ENCODE results near the gene SLC24A1.

Gene SLC24A1

GRCh38 chr15:65676123-65676522, 54.4 kb downstream of the SLC24A1 start:
- no peaks in the 10 kb centered on the region for H3K4me1 ChIP-seq (ENCODE audit: control insufficient read depth, insufficient read depth, low read length)
- no peaks in the 10 kb centered on the region for H3K36me3 ChIP-seq (ENCODE audit: control insufficient read depth, insufficient read depth, low read length)
- WGBS (ENCODE audit: insufficient coverage, insufficient read length) = no CpG with 5 or more reads among the region's 2 CpGs
- H3K4me3 ChIP-seq (ENCODE audit: low read length) = no peak overlapping the region
- no peaks in the 10 kb centered on the region for H3K27me3 ChIP-seq (ENCODE audit: control insufficient read depth, insufficient read depth, low read length)
- no peak for DNase-seq (ENCODE audit: low read depth, low spot score)
- H3K27ac ChIP-seq (ENCODE audit: low read length) = no peak overlapping the region
- H3K9me3 ChIP-seq (ENCODE audit: control insufficient read depth, insufficient read depth, low read length) = no peaks in the 10 kb centered on the region

DNA sequence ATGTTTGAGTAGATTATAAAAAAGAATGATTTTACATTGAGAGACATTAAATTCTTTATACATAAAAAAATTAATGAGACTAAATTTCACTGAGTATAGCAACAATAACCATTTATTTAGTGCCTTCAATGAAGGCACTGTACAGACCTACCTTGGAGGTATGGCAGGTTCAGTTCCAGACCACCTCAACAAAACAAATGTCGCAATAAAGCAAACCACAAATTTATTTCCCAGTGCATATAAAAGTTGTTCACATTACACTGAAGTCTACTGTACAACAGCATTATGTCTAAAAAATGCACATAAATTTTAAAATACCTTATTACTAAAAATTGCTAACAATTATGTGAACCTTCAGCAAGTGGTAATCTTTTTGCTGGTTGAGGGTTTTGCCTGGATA, 58.8 kb downstream of the SLC24A1 start:
- Histone ChIP-seq H3K27me3 (ENCODE audit: control insufficient read depth, insufficient read depth, low read length) (no peaks in the 10 kb centered on the region), H3K9me3 (ENCODE audit: control insufficient read depth, insufficient read depth, low read length) (no peaks in the 10 kb centered on the region), H3K4me1 (ENCODE audit: control insufficient read depth, insufficient read depth, low read length) (no peaks in the 10 kb centered on the region), H3K27ac (ENCODE audit: low read length) (no peak overlapping the region), H3K4me3 (ENCODE audit: low read length) (no peak overlapping the region), H3K36me3 (ENCODE audit: control insufficient read depth, insufficient read depth, low read length) (no peaks in the 10 kb centered on the region)
- DNase-seq (ENCODE audit: low read depth, low spot score) = no peak
- WGBS (ENCODE audit: insufficient coverage, insufficient read length) = no CpG with 5 or more reads among the region's 1 CpG

DNA sequence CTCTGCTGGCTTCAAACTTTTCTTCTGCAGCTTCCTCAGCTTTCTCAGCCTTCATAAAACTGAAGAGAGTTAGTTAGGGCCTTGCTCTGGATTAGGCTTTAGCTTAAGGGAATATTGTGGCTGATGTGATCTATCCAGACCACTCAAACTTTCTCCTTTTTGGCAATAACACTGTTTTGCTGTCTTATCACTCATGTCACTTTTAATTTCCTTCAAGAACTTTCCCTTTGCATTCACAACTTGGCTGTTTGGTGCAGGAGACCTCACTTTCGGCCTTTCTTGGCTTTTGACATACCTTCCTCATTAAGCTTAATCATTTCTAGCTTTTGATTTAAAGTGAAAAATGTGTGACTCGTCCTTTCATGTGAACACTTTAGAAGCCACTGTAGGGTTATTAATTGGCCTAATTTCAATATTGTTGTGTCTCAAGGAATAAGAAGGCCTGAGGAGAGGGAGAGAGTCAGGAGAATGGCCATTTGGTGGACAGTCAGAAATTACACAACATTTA, 60.7 kb downstream of the SLC24A1 start:
- Histone ChIP-seq H3K27ac (ENCODE audit: low read length) (no peak overlapping the region), H3K27me3 (ENCODE audit: control insufficient read depth, insufficient read depth, low read length) (no peaks in the 10 kb centered on the region), H3K9me3 (ENCODE audit: control insufficient read depth, insufficient read depth, low read length) (no peaks in the 10 kb centered on the region), H3K36me3 (ENCODE audit: control insufficient read depth, insufficient read depth, low read length) (no peaks in the 10 kb centered on the region), H3K4me1 (ENCODE audit: control insufficient read depth, insufficient read depth, low read length) (no peaks in the 10 kb centered on the region), H3K4me3 (ENCODE audit: low read length) (no peak overlapping the region)
- WGBS (ENCODE audit: insufficient coverage, insufficient read length) = no CpG with 5 or more reads among the region's 2 CpGs
- no peak for DNase-seq (ENCODE audit: low read depth, low spot score)

GRCh38 chr15:65688462-65688861, 66.7 kb downstream of the SLC24A1 start:
- H3K9me3 ChIP-seq (ENCODE audit: control insufficient read depth, insufficient read depth, low read length) = no peaks in the 10 kb centered on the region
- no peak for DNase-seq (ENCODE audit: low read depth, low spot score)
- no peaks in the 10 kb centered on the region for H3K27me3 ChIP-seq (ENCODE audit: control insufficient read depth, insufficient read depth, low read length)
- no peaks in the 10 kb centered on the region for H3K4me1 ChIP-seq (ENCODE audit: control insufficient read depth, insufficient read depth, low read length)
- H3K4me3 ChIP-seq (ENCODE audit: low read length) = no peak overlapping the region
- H3K27ac ChIP-seq (ENCODE audit: low read length) = no peak overlapping the region
- WGBS (ENCODE audit: insufficient coverage, insufficient read length) = no CpG with 5 or more reads among the region's 1 CpG
- H3K36me3 ChIP-seq (ENCODE audit: control insufficient read depth, insufficient read depth, low read length) = no peaks in the 10 kb centered on the region

DNA sequence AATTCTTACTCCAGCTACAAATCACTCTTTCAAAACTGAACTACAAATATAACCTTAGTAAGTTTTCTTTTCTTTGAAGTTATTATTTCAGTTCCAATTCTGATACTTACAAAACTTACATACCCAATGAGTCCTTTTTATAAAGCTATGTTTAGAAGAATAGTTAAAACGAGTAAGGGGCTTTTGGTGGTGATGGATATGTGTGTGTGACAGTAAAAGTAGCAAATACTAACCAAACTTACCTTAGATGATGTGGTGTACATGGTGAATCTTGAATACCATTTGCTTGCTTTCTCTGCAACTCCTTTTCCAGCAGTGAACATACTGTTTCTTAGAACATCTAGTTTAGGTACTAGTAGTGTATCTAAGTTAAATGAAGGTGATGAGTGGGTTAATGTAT, 68.4 kb downstream of the SLC24A1 start:
- Histone ChIP-seq H3K36me3 (ENCODE audit: control insufficient read depth, insufficient read depth, low read length) (no peaks in the 10 kb centered on the region), H3K27me3 (ENCODE audit: control insufficient read depth, insufficient read depth, low read length) (no peaks in the 10 kb centered on the region), H3K27ac (ENCODE audit: low read length) (no peak overlapping the region), H3K4me3 (ENCODE audit: low read length) (no peak overlapping the region), H3K4me1 (ENCODE audit: control insufficient read depth, insufficient read depth, low read length) (no peaks in the 10 kb centered on the region), H3K9me3 (ENCODE audit: control insufficient read depth, insufficient read depth, low read length) (no peaks in the 10 kb centered on the region)
- WGBS (ENCODE audit: insufficient coverage, insufficient read length) = no CpG with 5 or more reads among the region's 1 CpG
- no peak for DNase-seq (ENCODE audit: low read depth, low spot score)

DNA sequence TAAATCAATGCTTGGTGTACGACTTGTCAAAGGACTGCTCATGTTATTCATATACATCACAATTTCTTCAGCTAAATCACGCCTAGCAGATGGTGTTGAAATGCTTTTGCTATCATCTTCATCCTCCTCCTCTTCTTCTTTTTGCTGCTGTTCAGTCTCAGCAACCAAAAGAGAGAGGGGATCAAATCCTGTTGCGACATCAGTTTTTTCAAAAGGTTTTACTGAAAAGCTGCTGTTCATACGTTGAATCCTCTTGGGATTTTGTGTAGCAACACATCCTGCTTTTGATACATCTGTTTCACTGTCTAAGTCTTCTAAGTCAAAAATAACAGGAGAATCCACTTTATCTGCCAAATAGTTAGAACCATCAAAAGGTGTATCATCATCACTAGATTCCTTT, 69.0 kb downstream of the SLC24A1 start:
- no peaks in the 10 kb centered on the region for H3K4me1 ChIP-seq (ENCODE audit: control insufficient read depth, insufficient read depth, low read length)
- no CpG with 5 or more reads among the region's 4 CpGs for WGBS (ENCODE audit: insufficient coverage, insufficient read length)
- no peak overlapping the region for H3K27ac ChIP-seq (ENCODE audit: low read length)
- no peaks in the 10 kb centered on the region for H3K9me3 ChIP-seq (ENCODE audit: control insufficient read depth, insufficient read depth, low read length)
- DNase-seq (ENCODE audit: low read depth, low spot score) = no peak
- H3K4me3 ChIP-seq (ENCODE audit: low read length) = no peak overlapping the region
- H3K36me3 ChIP-seq (ENCODE audit: control insufficient read depth, insufficient read depth, low read length) = no peaks in the 10 kb centered on the region
- no peaks in the 10 kb centered on the region for H3K27me3 ChIP-seq (ENCODE audit: control insufficient read depth, insufficient read depth, low read length)

DNA sequence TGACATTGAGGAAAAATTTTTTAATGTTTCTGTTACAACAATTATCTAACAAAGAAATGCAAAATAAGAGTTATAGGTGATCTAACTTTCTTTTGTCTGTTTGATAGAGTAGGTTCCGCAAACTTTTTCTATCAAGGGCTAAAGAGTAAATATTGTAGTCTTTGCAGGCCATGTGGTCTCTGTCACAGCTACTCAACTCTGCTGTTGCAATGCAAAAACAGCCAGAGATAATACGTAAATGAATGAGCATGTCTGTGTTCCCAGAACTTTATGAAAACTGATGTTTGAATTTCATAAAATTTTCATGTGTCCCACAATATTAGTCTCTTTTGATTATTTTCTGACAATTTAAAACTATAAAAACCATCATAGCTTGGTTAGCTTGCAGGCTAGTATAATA, 73.3 kb downstream of the SLC24A1 start:
- no peak for DNase-seq (ENCODE audit: low read depth, low spot score)
- Histone ChIP-seq H3K4me3 (ENCODE audit: low read length) (no peak overlapping the region), H3K36me3 (ENCODE audit: control insufficient read depth, insufficient read depth, low read length) (no peaks in the 10 kb centered on the region), H3K27ac (ENCODE audit: low read length) (no peak overlapping the region), H3K9me3 (ENCODE audit: control insufficient read depth, insufficient read depth, low read length) (no peaks in the 10 kb centered on the region), H3K27me3 (ENCODE audit: control insufficient read depth, insufficient read depth, low read length) (no peaks in the 10 kb centered on the region), H3K4me1 (ENCODE audit: control insufficient read depth, insufficient read depth, low read length) (no peaks in the 10 kb centered on the region)
- no CpG with 5 or more reads among the region's 2 CpGs for WGBS (ENCODE audit: insufficient coverage, insufficient read length)

Data from iPS DF 6.9 (cell line).